BE2C (cell line): Measurements from ENCODE around the gene MAGI1.

ENCODE experiments used
- DNase-seq: peaks from one replicate; pipeline ENCODE4 v3.0.0-alpha.2; 2020
- H3K27me3 ChIP-seq: fragments of 250-450 bp; sonication (Bioruptor Pico); 2 replicates; pipeline ENCODE4 v1.5.1; 2020; ENCODE audit warnings: mild to moderate bottlenecking
- H3K36me3 ChIP-seq: fragments of 250-450 bp; sonication (Bioruptor Pico); 2 replicates; pipeline ENCODE4 v1.5.1; 2020; ENCODE audit warnings: mild to moderate bottlenecking
- H3K4me1 ChIP-seq: fragments of 250-450 bp; sonication (Bioruptor Pico); 2 replicates; pipeline ENCODE4 v1.5.1; 2020
- H3K4me3 ChIP-seq: 2 replicates; pipeline ENCODE4 v1.5.1; 2011; ENCODE audit warnings: low read depth, low read length
- H3K9me3 ChIP-seq: fragments of 250-450 bp; sonication (Bioruptor Pico); 2 replicates; pipeline ENCODE4 v1.5.1; 2020
- TF ChIP-seq, protein P1 (sequence below): IDR thresholded peaks from 2 replicates; pipeline ENCODE4 v1.5.1; 2012; ENCODE audit warnings: mild to moderate bottlenecking, low read depth, low read length

Gene MAGI1

DNA sequence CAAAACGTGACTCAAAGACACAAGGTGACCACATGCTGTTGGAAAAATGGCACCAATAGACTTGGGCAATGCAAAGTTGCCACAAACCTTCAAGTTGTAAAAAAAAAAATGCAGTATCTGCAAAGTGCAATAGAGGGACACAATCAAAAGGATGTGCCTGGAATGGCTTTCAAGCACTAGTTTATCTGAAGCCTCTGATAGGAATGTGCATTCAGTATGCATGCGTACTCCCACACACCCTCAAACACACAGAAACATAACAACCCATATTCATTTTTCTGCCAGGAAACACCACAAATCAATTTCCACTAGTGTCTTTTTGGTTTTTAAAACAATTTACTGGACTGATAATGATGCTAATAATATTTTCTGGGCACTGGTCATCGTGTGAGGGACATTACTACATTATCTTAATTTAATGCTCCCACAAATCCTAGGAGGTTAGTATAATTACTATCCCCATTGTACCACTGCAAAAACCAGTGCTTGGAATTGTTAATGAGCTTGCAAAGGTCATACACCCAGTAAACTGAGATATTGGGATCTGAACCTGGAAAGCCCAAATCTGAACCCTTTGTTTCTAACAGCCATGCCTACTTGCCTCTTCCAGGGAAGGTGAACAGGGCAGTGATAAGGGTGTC is 298.7 kb downstream of the MAGI1 start:
- Histone ChIP-seq H3K36me3 (no peaks in the 10 kb centered on the region), H3K4me1 (no peaks in the 10 kb centered on the region), H3K27me3 (no peaks in the 10 kb centered on the region), H3K4me3 (no peak overlapping the region), H3K9me3 (no peaks in the 10 kb centered on the region)
- TF ChIP-seq, protein P1, sequence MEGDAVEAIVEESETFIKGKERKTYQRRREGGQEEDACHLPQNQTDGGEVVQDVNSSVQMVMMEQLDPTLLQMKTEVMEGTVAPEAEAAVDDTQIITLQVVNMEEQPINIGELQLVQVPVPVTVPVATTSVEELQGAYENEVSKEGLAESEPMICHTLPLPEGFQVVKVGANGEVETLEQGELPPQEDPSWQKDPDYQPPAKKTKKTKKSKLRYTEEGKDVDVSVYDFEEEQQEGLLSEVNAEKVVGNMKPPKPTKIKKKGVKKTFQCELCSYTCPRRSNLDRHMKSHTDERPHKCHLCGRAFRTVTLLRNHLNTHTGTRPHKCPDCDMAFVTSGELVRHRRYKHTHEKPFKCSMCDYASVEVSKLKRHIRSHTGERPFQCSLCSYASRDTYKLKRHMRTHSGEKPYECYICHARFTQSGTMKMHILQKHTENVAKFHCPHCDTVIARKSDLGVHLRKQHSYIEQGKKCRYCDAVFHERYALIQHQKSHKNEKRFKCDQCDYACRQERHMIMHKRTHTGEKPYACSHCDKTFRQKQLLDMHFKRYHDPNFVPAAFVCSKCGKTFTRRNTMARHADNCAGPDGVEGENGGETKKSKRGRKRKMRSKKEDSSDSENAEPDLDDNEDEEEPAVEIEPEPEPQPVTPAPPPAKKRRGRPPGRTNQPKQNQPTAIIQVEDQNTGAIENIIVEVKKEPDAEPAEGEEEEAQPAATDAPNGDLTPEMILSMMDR: no peak
- DNase-seq: no peak

DNA sequence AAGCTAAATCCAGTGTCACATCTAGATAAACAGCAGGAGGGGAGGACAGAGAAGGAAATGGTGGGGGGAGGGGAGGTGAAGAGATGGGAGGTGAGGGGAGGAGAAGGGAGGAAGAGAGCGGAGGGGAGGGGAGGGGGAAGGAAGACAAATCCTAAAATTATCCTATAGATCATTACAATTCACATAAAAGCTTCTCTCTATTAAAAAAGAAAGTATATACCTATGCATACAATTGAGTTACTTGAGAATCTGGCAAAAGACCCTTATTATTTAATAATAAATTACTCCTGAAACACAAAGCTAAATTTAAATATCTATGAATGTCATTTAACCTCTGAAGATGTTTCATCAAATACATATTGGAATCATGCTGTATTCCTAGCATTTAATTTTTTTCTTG is 303.9 kb downstream of the MAGI1 start:
- Histone ChIP-seq H3K4me1 (peaks cover 12% of the 10 kb centered on the region), H3K9me3 (no peaks in the 10 kb centered on the region), H3K36me3 (no peaks in the 10 kb centered on the region), H3K4me3 (no peak overlapping the region), H3K27me3 (no peaks in the 10 kb centered on the region)
- TF ChIP-seq, protein P1: no peak
- DNase-seq: no peak

DNA sequence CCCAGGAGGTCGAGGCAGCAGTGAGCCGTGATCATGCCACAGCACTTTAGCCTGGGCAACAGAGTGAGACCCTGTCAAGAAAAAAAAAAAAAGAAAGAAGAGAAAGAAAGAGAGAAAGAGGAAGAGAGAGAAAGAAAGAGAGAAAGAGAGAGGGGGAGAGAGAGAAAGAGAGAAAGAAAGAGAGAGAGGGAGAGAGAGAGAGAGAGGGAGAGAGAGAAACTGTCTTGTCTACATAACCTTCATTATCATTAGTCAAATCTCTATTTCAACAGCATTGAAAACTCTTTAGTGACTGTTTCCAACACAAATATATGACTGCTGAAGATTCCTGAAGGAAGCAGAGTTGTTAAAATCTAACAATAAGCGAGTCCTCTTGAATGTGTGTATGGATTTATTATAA is 304.3 kb downstream of the MAGI1 start:
- H3K36me3 ChIP-seq: no peaks in the 10 kb centered on the region
- H3K27me3 ChIP-seq: no peaks in the 10 kb centered on the region
- H3K9me3 ChIP-seq: no peaks in the 10 kb centered on the region
- no peak overlapping the region for H3K4me3 ChIP-seq
- DNase-seq: no peak
- peaks cover 14% of the 10 kb centered on the region for H3K4me1 ChIP-seq
- TF ChIP-seq, protein P1: no peak

DNA sequence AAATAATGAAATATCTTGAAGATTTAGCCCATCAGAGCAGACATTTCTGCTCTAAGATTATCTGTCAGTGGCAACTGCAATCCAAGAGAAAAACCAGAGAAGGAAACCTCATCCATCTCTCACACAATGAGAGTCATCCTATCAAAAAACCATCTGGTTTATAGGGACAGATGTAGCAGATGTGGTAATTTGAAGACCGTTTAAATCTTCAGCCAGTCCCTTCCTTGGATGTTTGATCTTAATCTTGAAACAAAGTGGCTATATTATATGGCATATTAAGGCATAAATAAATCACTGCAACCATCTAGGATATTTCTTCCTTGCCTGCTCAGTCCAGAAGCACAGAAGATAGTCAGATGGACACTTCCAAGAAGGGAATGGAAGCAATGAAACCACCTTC is 305.3 kb downstream of the MAGI1 start:
- H3K4me3 ChIP-seq: no peak overlapping the region
- DNase-seq: no peak
- no peaks in the 10 kb centered on the region for H3K27me3 ChIP-seq
- H3K4me1 ChIP-seq: peaks cover 17% of the 10 kb centered on the region
- H3K36me3 ChIP-seq: no peaks in the 10 kb centered on the region
- no peaks in the 10 kb centered on the region for H3K9me3 ChIP-seq
- TF ChIP-seq, protein P1: no peak

DNA sequence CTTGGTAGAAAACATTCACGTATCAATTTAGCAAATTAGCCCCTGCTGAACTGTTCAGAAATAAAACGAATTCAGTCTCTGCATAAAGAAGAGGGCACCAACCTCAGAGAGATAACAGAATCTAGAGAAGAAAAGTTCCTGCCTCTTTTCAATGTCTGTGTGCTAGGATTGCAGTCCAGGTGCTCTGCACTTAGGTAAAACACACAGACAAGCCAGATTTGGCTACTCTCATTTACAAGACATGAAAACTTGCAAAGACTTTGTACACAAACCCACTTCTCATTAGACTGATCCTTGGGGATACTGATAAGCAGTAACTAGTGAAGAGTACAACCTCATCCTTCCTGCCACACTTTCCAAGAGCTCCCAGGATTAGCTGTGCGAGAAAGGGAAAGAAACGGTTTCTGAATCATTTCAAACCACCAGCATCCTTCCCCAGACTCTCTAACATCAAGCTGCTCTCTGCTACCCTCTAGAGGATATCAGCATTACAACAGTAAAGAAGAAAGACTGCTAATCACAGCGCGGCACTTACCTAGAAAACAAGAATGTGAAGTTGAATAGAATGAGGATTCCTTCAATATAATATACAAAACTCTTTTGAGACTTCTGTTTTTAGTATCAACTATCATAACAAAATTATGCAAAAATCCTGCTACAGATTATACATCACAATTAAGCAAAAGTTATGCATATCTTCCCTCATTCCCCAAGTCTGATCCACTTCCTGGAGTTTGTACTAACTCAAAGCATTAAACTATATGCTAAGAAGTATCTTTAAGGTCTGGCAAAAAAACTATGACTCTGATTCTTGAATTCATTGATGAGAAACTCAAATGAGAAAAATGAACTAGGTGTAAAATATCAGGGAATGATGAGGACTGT is 306.4 kb downstream of the MAGI1 start:
- H3K36me3 ChIP-seq: no peaks in the 10 kb centered on the region
- peak; percentile 20 for DNase-seq
- H3K4me1 ChIP-seq: peaks cover 17% of the 10 kb centered on the region
- peak overlapping the region; percentile 22; the same call in 1 of the 2 replicates for H3K4me3 ChIP-seq
- no peaks in the 10 kb centered on the region for H3K27me3 ChIP-seq
- H3K9me3 ChIP-seq: no peaks in the 10 kb centered on the region
- TF ChIP-seq, protein P1: peak; percentile 94

DNA sequence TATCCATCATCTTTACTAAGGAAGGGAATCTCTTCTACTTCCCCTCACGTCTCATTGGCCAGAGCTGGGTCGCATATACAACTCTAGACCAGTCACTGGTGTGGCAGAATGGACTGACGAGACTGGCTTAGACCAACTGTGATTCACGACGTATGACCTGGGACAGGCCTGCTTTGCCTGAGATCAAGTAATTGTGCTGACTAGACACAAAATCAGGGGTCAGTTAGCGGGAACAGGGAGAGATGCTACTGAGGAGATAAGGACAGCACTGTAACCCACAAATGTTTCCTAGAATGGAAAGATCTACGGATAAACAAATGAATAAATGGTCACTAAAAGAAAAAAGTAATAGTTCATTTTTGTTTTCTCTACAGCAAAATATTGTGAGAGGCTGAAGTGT is 308.3 kb downstream of the MAGI1 start:
- peaks cover 17% of the 10 kb centered on the region for H3K4me1 ChIP-seq
- no peaks in the 10 kb centered on the region for H3K9me3 ChIP-seq
- H3K36me3 ChIP-seq: no peaks in the 10 kb centered on the region
- no peaks in the 10 kb centered on the region for H3K27me3 ChIP-seq
- DNase-seq: no peak
- no peak overlapping the region for H3K4me3 ChIP-seq
- TF ChIP-seq, protein P1: no peak
